Measurements from ENCODE around the gene UCHL1. TPM values are rescaled to one million over a fixed set of nuclear protein-coding genes. Genes with fewer than 3 reads are reported as not detected.

Gene UCHL1
- total and polyA plus RNA-seq, 2 of the 13 experiments (the other 11 are each of a cell fraction or from before 2014, with no cell fraction given) = not detected

DNA sequence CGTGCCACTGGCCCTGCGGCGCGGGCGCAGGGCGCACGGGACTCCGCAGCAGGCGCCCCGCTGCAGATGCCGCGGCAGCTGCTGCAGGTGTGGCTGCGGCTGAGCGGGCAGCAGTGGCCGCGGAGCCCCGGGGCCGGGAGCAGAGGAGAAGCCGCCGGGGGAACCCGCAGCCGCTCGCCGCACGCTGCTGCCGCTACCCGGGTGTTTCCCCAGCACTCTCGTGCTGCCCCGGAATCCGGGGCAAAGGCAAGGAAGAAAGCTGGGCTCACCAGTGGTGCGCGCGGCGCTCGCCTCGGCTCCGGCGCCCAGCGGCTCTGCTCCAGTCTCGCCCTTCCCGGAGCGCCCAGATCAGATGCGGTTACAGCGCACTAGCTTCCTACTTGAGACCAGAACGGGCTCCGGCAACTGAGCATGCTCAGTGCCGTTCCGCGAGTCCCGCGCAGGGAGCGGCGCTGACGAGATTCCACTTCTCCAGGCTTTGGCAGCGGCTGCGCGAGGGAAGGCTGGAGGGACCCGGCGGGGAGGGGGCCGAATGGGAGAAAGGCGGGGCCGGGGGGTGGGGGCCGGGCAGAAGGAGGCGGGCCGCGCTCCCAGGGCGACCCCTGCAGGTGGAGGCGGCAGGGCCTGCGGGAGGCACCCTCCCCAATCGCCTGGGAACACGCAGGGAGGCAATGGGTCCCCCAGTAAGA, 42.4 kb upstream of the UCHL1 start, which contains the start of gene APBB2 (continued):
- TF ChIP-seq ATF3 (CRISPR knock-in tag; IDR thresholded peaks at IDR 0.05) (peak; percentile 28; the same call in 1 of the 2 replicates), PAWR (CRISPR knock-in tag; IDR thresholded peaks at IDR 0.05; ENCODE audit: borderline replicate concordance) (no peak), TFDP2 (CRISPR knock-in tag; IDR thresholded peaks at IDR 0.05) (peak; percentile 87), BRD4 (CRISPR knock-in tag; IDR thresholded peaks at IDR 0.05) (peak; percentile 48; the same call in 1 of the 2 replicates), ZNF75D (CRISPR knock-in tag; IDR thresholded peaks at IDR 0.05; ENCODE audit: borderline replicate concordance) (no peak), RAD21 (CRISPR knock-in tag; IDR thresholded peaks at IDR 0.05) (peak; percentile 76), PBX3 (CRISPR knock-in tag; IDR thresholded peaks at IDR 0.05; ENCODE audit: borderline replicate concordance) (no peak), NBN (conservative IDR thresholded peaks at IDR 0.05) (no peak), BCL3 (CRISPR knock-in tag; IDR thresholded peaks at IDR 0.05) (peak; percentile 84), ESRRA (CRISPR knock-in tag; IDR thresholded peaks at IDR 0.05; ENCODE audit: low read depth) (no peak), NRL (CRISPR knock-in tag; IDR thresholded peaks at IDR 0.05; ENCODE audit: borderline replicate concordance) (no peak), KLF6 (CRISPR knock-in tag; IDR thresholded peaks at IDR 0.05) (0 out of 2 replicates have a peak, but pooled peaks have one; percentile 73), ERF (CRISPR knock-in tag; IDR thresholded peaks at IDR 0.05) (no peak), ZBTB42 (CRISPR knock-in tag; IDR thresholded peaks at IDR 0.05) (no peak), ZNF331 (CRISPR knock-in tag; IDR thresholded peaks at IDR 0.05) (peak; percentile 46), POGZ (CRISPR knock-in tag; IDR thresholded peaks at IDR 0.05) (peak; percentile 75), ZFP90 (CRISPR knock-in tag; IDR thresholded peaks at IDR 0.05; ENCODE audit: borderline replicate concordance) (peak; percentile 35; the same call in 1 of the 2 replicates), ZNF567 (CRISPR knock-in tag; IDR thresholded peaks at IDR 0.05; ENCODE audit: borderline replicate concordance) (no peak), ZNF589 (CRISPR knock-in tag; conservative IDR thresholded peaks at IDR 0.05) (no peak), ZNF292 (CRISPR knock-in tag; IDR thresholded peaks at IDR 0.05; ENCODE audit: borderline replicate concordance, low read depth) (peak; percentile 88), ZSCAN20 (CRISPR knock-in tag; IDR thresholded peaks at IDR 0.05; ENCODE audit: borderline replicate concordance) (0 out of 2 replicates have a peak, but pooled peaks have one; percentile 49)
- TF ChIP-seq, protein P1, sequence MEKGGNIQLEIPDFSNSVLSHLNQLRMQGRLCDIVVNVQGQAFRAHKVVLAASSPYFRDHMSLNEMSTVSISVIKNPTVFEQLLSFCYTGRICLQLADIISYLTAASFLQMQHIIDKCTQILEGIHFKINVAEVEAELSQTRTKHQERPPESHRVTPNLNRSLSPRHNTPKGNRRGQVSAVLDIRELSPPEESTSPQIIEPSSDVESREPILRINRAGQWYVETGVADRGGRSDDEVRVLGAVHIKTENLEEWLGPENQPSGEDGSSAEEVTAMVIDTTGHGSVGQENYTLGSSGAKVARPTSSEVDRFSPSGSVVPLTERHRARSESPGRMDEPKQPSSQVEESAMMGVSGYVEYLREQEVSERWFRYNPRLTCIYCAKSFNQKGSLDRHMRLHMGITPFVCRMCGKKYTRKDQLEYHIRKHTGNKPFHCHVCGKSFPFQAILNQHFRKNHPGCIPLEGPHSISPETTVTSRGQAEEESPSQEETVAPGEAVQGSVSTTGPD (CRISPR knock-in tag; IDR thresholded peaks at IDR 0.05) = no peak
- TF ChIP-seq, protein P2, sequence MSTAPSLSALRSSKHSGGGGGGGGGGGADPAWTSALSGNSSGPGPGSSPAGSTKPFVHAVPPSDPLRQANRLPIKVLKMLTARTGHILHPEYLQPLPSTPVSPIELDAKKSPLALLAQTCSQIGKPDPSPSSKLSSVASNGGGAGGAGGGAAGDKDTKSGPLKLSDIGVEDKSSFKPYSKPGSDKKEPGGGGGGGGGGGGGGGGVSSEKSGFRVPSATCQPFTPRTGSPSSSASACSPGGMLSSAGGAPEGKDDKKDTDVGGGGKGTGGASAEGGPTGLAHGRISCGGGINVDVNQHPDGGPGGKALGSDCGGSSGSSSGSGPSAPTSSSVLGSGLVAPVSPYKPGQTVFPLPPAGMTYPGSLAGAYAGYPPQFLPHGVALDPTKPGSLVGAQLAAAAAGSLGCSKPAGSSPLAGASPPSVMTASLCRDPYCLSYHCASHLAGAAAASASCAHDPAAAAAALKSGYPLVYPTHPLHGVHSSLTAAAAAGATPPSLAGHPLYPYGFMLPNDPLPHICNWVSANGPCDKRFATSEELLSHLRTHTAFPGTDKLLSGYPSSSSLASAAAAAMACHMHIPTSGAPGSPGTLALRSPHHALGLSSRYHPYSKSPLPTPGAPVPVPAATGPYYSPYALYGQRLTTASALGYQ (CRISPR knock-in tag; IDR thresholded peaks at IDR 0.05) = no peak
